ENCODE measurements around the gene PTH2R.

GRCh38 chr2:208379192-208379591 is 27.4 kb upstream of the PTH2R start:
- TF ChIP-seq POLR2AphosphoS5 (IDR thresholded peaks at IDR 0.05) (no peak), CTCF (IDR thresholded peaks at IDR 0.05) (no peak), POLR2A (IDR thresholded peaks at IDR 0.05) (no peak)
